GM12864 (cell line): ENCODE results near the gene NECTIN2.
A peak's percentile ranks its signal among the peaks of the same experiment; 100 is the strongest.
"Not testable (repeated sequence)": the region's sequence is repeated elsewhere in the genome, so short reads cannot be mapped to it uniquely, and the experiment has no call there.

Experiments
- DNase-seq: peaks from one replicate; pipeline ENCODE4 v3.0.0-alpha.2; 2011; ENCODE audit warnings: low read depth
- H3K4me3 ChIP-seq: 2 replicates; pipeline ENCODE4 v1.5.1; 2011; ENCODE audit warnings: mild to moderate bottlenecking, low read depth, low read length, control low read depth
- CTCF ChIP-seq: IDR thresholded peaks from 2 replicates; pipeline ENCODE4 v1.5.1; 2011; ENCODE audit warnings: low read depth, mild to moderate bottlenecking, moderate library complexity, low read length, control low read depth, inconsistent platforms; ENCODE audit errors: missing control alignments

NECTIN2 gene

GRCh38 chr19:44904426-44904994, 58.4 kb downstream of the NECTIN2 start:
- H3K4me3 ChIP-seq: no peak overlapping the region
- peak; percentile 41 for TF ChIP-seq CTCF
- no peak for DNase-seq

GRCh38 chr19:44905437-44906160, 59.5 kb downstream of the NECTIN2 start, which contains the start of gene APOE:
APOE (plus strand) TSS chr19:44905796; CDS start chr19:44906625, 829 bp downstream.
- no peak for TF ChIP-seq CTCF
- no peak within 1 kb of the TSS for H3K4me3 ChIP-seq
- no peak for DNase-seq

GRCh38 chr19:44907613-44908012, 61.5 kb downstream of the NECTIN2 start:
- TF ChIP-seq CTCF: no peak
- DNase-seq: no peak
- H3K4me3 ChIP-seq: no peak overlapping the region

- no peak for TF ChIP-seq CTCF
- no peak for DNase-seq
- no peak overlapping the region for H3K4me3 ChIP-seq
Observed at GRCh38 chr19:44908074-44908835, 62.2 kb downstream of the NECTIN2 start.

GRCh38 chr19:44908836-44909261, 62.8 kb downstream of the NECTIN2 start:
- DNase-seq: no peak
- TF ChIP-seq CTCF: no peak
- H3K4me3 ChIP-seq: no peak overlapping the region

- H3K4me3 ChIP-seq: no peak overlapping the region
- no peak for DNase-seq
- no peak for TF ChIP-seq CTCF
Observed at GRCh38 chr19:44909775-44910174, 63.7 kb downstream of the NECTIN2 start.

GRCh38 chr19:44911896-44912295, 65.8 kb downstream of the NECTIN2 start:
- not testable (repeated sequence) for H3K4me3 ChIP-seq, DNase-seq
